Kasumi-1 (cell line): ENCODE data around the gene CALHM4.
"Not testable (repeated sequence)": the region's sequence is repeated elsewhere in the genome, so short reads cannot be mapped to it uniquely, and the experiment has no call there.

Source experiments
- DNase-seq, 2 experiments: peaks; one replicate each; lab custom pipeline; 2025; lab: John Stamatoyannopoulos, UW

CALHM4 gene

GRCh38 chr6:116577486-116577885 lies 23.9 kb downstream of the CALHM4 start:
- no peak for DNase-seq

GRCh38 chr6:116578335-116578734 lies 24.8 kb downstream of the CALHM4 start:
- no peak for DNase-seq

- no peak for DNase-seq
Observed at GRCh38 chr6:116579143-116579542, 25.6 kb downstream of the CALHM4 start.

GRCh38 chr6:116580198-116580597 lies 26.6 kb downstream of the CALHM4 start:
- no peak for DNase-seq

GRCh38 chr6:116586276-116586675 lies 32.7 kb downstream of the CALHM4 start:
- no peak for DNase-seq

GRCh38 chr6:116586738-116587137 lies 33.2 kb downstream of the CALHM4 start:
- no peak for DNase-seq

- no peak for DNase-seq
Observed at GRCh38 chr6:116595247-116595646, 41.7 kb downstream of the CALHM4 start.

GRCh38 chr6:116596815-116597214 lies 43.3 kb downstream of the CALHM4 start:
- peak; percentile 10 to 25 for DNase-seq

GRCh38 chr6:116603916-116604315 lies 50.4 kb downstream of the CALHM4 start:
- not testable (repeated sequence) for DNase-seq

GRCh38 chr6:116604868-116605267 lies 51.3 kb downstream of the CALHM4 start:
- DNase-seq = not testable (repeated sequence)

- DNase-seq = no peak
Observed at GRCh38 chr6:116605935-116606334, 52.4 kb downstream of the CALHM4 start.
